Right hindlimb (tissue), 1 donor: Measurements from ENCODE around the gene STPG4.
A peak's percentile ranks its signal among the peaks of the same experiment; 100 is the strongest.
"Not testable (repeated sequence)": the region's sequence is repeated elsewhere in the genome, so short reads cannot be mapped to it uniquely, and the experiment has no call there.

ENCODE experiments used
- DNase-seq: peaks from one replicate; pipeline ENCODE4 v3.0.0-alpha.2; 2018

The STPG4 gene

DNA sequence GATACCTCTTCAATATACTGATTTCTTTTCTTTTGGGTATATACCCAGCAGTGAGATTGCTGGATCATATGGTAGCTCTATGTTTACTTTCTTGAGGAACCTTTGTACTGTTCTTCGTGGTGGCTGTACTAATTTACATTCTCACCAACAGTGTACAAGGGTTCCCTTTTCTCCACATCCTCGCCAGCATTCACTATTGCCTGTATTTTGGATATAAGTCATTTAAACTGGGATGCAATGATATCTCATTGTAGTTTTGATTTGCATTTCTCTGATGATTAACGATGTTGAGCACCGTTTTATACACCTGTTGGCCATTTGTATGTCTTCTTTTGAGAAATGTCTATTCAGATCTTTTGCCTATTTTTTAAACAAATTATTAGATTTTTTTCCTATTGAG is 30.4 kb downstream of the STPG4 start:
- DNase-seq, result not testable (repeated sequence)

DNA sequence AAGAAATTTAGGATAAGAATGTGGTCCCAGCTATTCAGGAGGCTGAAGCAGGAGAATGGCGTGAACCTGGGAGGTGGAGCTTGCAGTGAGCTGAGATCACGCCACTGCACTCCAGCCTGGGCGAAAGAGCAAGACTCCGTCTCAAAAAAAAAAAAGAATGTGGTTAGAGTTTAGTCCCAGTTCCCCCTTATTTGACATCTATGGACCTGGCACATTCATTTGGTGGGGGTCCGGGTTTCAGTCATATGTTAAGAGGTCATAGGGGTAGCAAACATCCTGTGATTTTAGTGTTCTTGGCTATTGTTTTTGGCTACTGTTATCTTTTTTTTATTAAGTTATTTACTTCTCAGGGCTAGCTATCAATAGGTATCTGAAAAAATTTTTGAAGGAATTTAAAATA is 34.7 kb downstream of the STPG4 start:
- DNase-seq, result not testable (repeated sequence)

DNA sequence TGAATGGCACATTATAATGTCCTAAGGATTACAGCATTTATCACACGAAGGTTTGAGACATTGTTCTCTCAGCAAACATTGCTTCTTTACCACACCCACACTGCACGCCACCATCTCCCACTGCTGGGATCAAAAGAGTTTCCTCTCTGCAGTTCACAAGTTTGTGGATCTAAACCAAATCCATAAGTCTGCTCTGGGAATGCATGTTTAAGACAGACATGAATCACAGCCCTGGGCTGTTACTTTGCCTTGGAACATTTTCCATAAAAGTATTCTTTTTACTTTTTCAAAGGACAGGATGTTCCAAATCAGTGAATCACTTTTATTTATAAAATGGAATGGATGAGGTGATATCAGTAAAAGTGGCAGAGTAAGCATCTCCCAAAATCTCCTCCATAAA is 36.1 kb downstream of the STPG4 start:
- DNase-seq, result no peak

DNA sequence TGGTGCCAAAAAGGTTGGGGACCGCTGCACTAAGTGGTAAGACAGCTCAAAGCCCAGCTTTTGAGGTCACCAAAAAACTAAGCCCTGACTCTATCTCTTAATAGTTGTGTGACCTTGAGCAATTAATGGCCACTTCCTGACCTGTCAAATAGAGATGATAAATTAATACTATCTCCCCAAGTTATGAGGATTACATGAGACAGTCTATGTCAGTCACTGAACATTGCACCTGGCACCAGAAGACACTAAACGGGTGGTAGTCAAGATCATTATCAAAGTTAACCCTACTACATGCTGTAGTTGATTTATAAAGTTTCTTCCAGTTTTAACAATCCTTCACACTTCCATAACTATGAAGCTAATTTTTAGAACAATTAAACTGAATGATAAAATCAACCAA is 36.5 kb downstream of the STPG4 start:
- no peak for DNase-seq

DNA sequence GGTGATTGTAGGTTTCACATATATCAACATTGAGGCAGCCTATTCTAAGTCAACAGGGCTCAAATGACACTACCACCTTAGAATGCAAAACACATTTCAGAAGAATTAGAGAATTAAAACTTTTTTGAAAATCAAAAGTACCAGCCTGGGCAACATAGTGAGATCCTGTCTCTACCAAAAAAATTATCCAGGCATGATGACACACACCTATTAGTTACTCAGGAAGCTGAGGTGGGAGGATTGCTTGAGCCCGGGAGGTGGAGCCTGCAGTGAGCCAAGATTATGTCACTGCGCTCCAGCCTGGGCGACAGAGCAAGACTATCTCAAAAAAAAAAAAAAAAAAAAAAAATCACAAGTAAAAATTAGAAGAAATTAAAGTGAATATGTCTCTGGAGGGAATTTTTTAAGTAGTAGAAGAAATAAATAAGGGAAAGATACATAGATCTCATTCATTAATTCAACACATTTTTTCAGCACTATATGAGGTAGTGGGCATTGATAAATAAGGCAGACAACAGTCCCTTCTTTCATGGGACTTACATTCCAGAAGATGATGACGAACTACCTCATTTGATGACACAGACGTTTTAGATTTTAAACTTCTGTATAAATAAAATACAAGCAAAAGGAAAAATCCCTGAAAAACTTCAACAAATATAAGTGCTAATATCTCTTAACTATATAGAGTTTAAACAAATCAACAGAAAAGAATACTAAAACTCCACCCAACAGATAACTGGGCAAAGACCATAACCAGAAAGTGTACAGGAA is 42.3 kb downstream of the STPG4 start:
- DNase-seq, result no peak

DNA sequence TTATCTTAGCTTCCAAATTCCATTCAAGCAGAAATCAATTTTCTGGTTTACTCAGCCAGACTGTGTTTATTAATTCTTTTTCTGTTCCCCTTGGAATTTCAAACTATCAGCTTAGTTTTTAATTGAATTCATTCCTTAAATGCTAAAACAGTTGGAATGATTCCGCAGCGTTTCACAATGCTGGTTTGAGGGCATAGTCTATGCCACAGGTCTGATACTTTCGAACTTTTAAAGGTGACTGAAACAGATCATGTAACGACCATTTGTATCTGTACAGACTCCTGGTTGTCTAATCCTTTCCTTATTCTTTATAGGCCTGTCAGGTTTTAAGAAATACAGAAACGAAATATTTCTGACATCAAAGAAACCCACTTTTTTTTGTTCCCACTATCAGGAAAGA is 45.4 kb downstream of the STPG4 start:
- DNase-seq, result no peak

DNA sequence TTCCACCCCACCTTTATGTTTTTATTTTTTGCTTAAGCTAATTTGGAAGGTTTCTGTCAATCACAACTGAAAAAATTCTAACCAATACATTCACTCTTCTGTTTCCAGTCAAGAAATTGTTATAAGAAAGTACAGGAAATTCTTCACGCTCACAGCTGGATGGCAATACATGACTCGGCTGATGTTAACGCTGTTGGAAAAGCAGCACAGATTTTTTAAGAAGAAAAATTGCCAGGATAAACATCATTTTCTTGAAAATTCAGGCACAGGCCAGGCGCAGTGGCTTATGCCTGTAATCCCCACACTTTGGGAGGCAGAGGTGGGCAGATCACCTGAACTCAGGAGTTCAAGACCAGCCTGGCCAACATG is 46.1 kb downstream of the STPG4 start:
- DNase-seq, result no peak

DNA sequence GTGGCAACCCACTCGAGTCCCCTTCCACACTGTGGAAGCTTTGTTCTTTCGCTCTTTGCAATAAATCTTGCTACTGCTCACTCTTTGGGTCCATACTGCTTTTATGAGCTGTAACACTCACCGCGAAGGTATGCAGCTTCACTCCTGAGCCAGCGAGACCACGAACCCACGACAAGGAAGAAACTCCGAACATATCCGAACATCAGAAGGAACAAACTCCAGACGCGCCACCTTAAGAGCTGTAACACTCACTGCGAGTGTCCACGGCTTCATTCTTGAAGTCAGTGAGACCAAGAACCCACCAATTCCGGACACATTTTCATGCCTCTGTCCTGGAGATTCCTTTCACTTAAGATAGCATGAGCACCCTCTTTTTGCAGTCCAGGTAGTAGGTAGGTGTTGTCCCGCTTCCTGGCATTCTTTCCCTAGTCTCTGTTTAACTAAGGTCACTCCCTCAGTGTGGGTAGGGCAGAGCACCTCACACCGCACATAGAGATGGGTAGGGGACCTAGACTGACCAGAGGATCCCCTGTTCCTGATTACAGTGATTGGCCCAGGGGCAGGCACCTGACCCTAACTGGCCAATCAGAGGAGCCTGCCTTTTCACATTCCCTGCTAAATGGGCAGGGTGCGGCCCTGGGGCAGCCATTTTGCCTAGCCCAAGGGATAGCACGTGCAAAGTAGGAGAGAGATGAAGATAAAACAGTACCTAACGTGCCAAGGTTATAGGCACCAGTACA is 46.7 kb downstream of the STPG4 start:
- not testable (repeated sequence) for DNase-seq

DNA sequence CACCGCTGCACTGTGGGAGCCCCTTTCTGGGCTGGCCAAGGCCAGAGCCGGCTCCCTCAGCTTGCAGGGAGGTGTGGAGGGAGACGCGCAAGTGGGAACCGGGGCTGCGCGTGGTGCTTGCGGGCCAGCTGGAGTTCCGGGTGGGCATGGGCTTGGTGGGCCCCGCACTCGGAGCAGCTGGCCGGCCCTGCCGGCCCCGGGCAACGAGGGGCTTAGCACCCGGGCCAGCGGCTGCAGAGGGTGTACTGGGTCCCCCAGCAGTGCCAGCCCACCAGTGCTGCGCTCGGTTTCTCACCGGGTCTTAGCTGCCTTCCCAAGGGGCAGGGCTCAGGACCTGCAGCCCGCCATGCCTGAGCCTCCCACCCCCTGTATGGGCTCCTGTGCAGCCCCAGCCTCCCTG is 47.9 kb downstream of the STPG4 start:
- not testable (repeated sequence) for DNase-seq

DNA sequence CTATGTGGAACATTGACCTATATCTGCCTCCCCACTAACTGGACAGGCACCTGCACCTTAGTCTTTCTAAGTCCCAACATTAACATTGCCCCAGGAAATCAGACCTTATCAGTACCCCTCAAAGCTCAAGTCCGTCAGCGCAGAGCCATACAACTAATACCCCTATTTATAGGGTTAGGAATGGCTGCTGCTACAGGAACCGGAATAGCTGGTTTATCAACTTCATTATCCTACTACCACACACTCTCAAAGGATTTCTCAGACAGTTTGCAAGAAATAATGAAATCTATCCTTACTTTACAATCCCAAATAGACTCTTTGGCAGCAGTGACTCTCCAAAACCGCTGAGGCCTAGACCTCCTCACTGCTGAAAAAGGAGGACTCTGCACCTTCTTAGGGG is 48.9 kb downstream of the STPG4 start:
- not testable (repeated sequence) for DNase-seq

DNA sequence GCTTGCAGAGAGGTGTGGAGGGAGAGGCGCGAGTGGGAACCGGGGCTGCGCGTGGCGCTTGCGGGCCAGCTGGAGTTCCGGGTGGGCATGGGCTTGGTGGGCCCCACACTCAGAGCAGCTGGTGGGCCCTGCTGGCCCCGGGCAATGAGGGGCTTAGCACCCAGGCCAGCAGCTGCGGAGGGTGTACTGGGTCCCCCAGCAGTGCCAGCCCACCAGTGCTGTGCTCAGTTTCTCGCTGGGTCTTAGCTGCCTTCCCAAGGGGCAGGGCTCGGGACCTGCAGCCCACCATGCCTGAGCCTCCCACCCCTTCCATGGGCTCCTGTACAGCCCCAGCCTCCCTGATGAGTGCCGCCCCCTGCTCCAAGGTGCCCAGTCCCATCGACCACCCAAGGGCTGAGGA is 55.4 kb downstream of the STPG4 start:
- DNase-seq, result not testable (repeated sequence)

DNA sequence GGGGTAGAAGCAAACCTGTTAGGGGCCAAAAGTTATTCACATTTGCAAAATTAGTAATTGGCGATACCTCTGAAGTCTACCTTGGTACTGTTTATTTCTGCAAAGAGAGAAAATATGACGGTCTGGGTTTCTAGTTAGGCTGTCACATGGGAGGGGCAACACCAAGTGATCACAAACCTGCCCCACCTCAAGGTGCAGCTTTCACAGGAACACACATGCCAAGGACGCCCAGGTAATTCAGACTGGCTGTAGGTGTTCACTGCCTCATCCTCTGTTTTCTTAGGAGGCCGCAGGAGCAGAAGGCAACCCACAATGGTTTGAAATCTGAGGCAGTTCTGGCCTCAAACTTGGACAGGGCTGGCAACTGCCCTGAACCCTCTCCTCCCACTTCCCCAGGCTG is 56.2 kb downstream of the STPG4 start:
- DNase-seq, result no peak

DNA sequence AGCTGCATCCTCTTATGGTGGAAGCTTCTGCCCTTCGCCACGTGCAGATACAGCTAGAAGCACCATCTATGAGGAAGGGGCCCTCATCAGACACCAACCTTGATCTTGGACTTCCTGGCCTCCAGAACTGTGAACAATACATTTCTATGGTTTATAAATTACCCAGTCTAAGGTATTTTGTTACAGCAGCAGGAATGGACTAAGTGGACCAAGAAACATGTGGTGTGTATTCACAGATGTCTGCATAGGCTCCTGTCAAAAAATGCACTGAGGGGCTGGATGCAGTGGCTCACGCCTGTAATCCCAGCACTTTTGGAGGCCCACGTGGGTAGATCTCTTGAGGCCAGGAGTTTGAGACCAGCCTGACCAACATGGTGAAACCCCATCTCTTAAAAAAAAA is 57.5 kb downstream of the STPG4 start:
- DNase-seq, result no peak

DNA sequence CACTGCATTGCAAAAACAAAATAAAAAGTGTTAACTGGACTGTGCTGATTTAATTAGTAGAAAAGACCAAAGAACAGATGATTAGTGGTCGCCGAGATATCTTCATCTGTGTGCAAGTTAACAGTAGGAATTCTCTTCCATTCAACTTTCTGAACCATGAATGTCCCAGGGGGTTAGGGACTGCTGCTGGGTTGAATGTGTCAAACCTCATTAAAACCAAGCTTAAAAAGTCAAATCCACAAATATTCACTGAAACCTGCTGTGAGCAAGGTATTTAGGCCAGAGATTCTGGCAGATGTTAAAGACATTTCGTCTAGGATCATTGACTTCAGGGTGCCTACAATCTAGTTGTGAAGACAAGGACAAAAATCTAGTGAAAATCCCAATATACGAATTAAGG is 58.7 kb downstream of the STPG4 start:
- DNase-seq, result no peak

DNA sequence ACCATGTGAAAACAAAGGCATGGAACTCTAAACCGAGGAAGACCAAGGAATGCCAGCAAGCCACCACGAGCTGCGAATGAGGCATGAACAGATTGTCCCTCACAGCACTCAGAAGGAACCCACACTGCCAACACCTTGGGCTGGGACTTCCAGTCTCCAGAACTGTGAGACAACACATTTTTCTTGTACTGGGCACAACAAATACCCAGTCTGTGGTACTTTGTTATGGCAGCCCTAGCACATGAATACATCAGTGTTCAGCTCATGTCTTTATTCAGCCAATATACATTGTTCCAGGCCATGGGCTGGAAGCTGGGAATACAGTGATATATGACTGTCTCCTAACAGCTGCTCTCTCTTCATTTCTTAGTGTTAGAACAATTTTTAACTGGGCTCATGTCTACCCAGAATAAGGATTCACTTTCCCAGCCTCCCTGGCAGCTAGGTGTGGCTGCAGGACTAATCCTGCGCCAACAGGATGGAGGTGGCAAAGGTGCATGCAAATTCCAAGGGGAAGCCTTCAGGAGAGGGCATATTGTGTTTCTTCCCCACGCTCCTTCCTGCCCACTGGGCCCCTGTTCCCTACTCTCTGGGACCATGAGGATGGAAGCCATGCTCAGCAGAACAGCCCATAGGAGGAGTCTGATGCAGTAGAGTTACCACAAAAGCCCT is 59.6 kb downstream of the STPG4 start:
- no peak for DNase-seq

DNA sequence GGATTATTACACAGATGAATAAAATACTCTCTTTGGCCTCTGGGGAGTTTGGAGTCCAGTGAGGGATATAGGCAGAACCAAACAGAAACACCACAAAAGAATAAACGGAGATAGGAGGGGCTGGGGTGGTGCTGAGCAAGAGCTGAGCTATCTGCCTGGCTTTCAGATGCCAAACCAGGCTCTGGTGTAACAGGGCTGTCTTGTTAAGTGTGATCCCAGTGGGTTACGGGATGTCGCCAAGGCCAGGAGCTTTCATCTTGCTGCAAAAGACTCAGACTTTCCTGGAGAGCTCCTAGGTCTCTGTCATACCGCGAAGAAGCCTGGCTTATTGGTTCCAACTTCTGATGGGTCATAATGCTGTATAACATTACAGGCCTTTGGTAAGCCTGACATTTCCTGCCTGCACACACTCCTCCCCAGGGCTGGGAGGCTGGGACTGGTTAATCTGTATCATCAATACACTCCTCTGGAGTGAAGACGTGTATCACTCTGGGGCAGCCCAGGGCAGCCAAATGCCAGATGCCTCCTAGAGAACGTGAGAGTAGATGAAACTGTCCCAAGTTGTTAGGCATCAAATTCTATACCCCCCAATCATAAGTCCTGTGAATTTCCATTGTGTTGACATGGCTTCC is 60.5 kb downstream of the STPG4 start:
- DNase-seq, result no peak

DNA sequence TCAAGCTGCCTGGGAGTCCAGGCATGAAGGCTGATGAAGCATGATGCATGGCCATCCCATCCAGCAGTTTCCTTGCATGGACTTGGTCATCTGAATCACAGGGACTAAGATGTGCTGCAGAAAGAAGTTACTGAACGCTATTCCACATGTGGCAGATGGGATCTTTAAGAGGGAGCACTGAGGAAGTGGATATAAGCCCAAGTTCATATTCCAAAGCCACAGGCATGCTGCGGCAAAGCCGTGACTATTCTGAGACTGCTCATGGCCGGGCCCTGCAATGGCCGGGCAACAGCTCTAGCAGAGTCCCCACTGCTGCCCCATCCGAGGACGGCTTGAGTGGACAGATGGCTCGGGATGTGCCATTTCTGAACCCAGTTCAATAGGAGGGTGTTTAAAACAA is 61.5 kb downstream of the STPG4 start:
- no peak for DNase-seq

DNA sequence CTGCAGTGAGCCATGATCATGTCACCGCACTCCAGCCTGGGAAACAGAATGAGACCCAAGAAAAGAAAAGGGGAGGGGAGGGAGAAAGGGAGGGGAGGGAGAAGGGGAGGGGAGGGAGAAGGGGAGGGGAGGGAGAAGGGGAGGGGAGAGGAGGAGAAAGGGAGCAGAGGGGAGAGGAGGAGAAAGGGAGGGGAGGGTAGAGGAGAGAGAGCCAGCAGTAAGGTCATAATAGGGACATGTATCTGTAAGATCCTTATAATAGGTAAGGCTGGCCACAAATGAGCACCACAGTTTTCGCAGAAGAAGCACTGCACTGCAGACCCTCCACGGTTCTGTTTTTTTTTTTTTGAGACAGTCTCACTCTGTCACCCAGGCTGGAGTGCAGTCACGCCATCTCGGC is 62.6 kb downstream of the STPG4 start:
- DNase-seq, result no peak

DNA sequence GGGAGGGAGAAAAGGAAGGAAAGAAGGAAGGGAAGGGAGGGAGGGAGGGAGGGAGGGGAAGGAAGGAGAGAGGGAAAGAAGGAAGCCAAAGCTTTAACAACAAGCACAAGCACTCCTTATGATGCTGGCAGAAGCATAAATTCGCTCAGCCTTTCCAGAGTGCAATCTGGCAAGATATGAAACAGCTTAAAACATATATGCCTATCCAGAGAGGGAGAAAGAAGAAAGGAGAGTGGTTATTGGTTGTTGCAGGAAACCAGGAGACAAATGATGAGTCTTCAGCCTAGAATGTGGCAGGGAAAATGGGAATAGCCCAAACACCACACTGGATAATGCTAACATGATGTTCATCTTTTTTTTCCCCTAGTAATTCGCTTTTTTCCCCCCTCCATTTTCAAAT is 64.0 kb downstream of the STPG4 start:
- no peak for DNase-seq

DNA sequence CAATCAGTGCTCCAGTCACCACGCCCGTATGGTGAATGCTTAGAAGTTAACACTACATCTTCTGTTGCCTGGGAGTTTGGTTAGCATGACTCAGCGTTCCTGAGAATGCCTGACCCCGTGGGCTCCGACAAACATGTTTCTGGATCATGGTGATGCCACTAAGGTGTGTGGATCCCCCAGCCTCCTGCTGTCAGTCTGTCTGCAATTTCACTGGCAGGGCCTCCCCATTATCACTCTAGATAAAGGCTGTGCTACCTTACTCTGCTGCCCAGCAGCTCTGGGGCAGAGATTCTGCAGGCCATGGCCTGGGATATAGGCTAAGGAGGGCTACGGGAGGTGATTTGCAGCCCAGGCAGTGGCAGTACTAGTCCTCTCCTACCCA is 66.0 kb downstream of the STPG4 start:
- no peak for DNase-seq

DNA sequence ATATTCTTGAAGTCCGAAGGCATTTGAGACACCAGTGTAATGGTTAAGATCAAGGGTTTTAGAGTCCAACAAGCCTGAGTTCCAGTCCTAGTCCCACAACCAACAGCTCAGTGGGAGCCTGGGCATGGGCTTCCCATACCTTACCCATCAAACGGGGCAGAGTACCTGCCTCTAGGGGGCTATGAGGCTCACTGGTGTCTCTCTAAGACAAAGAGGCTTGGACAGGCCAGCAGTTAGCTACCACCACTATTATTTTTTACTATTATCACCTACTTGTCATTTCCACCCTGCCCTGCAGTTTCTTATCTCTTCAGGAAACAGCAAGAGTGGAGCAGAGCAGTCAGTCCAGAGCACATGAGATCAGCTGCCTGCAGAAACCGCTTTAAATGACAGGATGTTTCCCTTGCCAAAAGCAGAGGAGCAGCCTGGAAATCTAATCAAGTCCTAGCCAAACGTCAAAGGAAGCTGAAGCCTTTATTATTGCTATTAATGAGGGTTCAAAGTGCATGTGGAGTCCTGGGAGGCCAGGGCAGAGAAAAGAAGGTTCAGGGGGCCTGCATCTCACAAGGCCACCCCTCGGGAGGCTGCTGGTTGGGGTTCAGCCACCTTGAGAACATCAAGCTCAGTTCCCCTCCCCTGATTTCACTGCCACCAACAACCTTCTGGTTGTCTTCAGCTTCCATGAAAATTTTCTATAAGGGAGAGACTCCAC is 66.6 kb downstream of the STPG4 start:
- peak; percentile 57 for DNase-seq

DNA sequence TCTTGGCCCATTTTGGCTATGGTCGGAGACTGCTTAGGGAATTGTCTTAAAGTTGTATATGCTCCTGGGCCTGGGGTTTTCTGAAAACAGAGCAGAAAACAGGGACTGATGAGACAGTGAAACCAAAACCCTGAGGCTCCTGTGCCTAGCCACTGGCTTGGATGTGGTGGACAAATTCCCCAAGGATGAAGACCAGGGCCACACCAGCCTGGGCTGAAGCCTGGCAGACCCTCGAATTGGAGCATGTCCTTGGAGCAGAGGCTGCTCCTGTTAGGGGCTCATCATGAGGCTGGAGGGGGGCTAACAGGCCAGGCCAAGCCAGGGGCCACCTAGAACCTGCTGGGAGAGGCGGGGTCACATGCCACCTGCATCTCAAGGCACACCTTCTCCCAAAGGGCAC is 68.1 kb downstream of the STPG4 start:
- DNase-seq, result no peak

DNA sequence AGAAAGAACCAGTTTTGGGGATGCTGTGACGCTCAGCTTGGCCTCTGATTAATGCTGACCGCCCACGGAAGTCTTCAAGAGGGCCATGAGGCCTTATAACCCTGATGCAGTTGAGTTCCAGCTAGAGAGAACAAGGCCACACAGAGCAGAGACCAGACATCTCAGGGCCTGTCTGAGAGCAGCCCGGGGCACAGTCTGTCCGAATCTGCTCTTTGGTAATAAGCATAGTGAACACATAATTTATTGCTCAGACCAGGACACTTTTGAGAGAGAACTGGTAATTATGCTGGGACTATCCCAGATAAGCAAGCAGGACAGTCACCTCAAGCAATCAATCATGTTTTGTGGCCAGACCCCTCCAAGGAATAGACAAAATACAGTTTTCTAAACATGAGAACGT is 68.5 kb downstream of the STPG4 start:
- DNase-seq, result no peak
